Ovary (tissue), 9 donors: ENCODE measurements around the gene NFASC. TPM values are rescaled to one million over a fixed set of nuclear protein-coding genes. Genes with fewer than 3 reads are reported as not detected.

Experiments used
- DNase-seq, 5 donors: peaks; one replicate each; pipeline ENCODE4 v3.0.0-alpha.2; 2019 to 2020
- H3K27ac ChIP-seq, 2 donors: fragments of 200-600 bp; one replicate each; pipeline versions ENCODE4 v1.5.1 to v1.8.0; 2019 to 2022
- H3K27me3 ChIP-seq: fragments of 200-600 bp; one replicate; pipeline ENCODE4 v1.8.0; 2022
- H3K36me3 ChIP-seq: fragments of 200-600 bp; sonication (generic); one replicate; pipeline ENCODE4 v1.5.1; 2019
- H3K4me1 ChIP-seq: one replicate; pipeline ENCODE4 v1.8.1; 2013; ENCODE audit warnings: mild to moderate bottlenecking, moderate library complexity; ENCODE audit not compliant: insufficient read depth
- H3K4me3 ChIP-seq: fragments of 200-600 bp; sonication (generic); one replicate; pipeline ENCODE4 v1.5.1; 2017
- H3K9me3 ChIP-seq, 2 donors: fragments of 200-600 bp in 1 of 2; sonication (generic) in 1 of 2; one replicate each; pipeline versions ENCODE4 v1.5.1 to v1.8.1; 2013 to 2019; ENCODE audit warnings: mild to moderate bottlenecking in 1 of 2, moderate library complexity in 1 of 2
- CTCF ChIP-seq, 3 donors: fragments of 450-650 bp in 2 of 3; fragments of 200-600 bp in 1 of 3; IDR thresholded peaks; one replicate each; pipeline versions ENCODE4 v1.5.1 to v1.8.0; 2016 to 2022; ENCODE audit warnings: antibody characterized with exemption in 3 of 3, mild to moderate bottlenecking in 1 of 3
- EP300 ChIP-seq: sonication (generic); formaldehyde crosslinking; IDR thresholded peaks from one replicate; pipeline ENCODE4 v1.6.1; 2017; ENCODE audit warnings: antibody characterized with exemption
- POLR2A ChIP-seq: fragments of 450-650 bp; IDR thresholded peaks from one replicate; pipeline ENCODE4 v1.6.1; 2017; ENCODE audit warnings: antibody characterized with exemption, mild to moderate bottlenecking, moderate library complexity
- WGBS, 3 donors: extraction: QIAGEN DNeasy Blood & Tissue Kit in 1 of 3; methylation state at CpG; one replicate each; pipeline versions ENCODE4 v1.1.5 to v1.1.7; 2013 to 2017; 5-methylcytosine and 5-hydroxymethylcytosine counted together
- intact Hi-C, 4 donors: fragments of 100-400 bp; cut with DNase I; formaldehyde crosslinking; loops; one replicate each; pipeline versions ENCODE4 v1.11.0 to v1.15.1; 2022 to 2023
- polyA plus RNA-seq, 2 donors: library from polyadenylated mRNA; stranded (reverse); fragments of 200-250 nt in 1 of 2; fragments of 350-450 nt in 1 of 2; fragmentation: Illumina TruSeq in 1 of 2; extraction: RNeasy Lipid Tissue Mini Kit (QIAGEN cat#74804) in 1 of 2; gene quantifications; one replicate each; pipeline ENCODE4 v1.2.3, GENCODE V29; 2013 to 2014
- total RNA-seq, 7 donors: library from RNA; depleted of rRNA in 2 of 7; stranded (reverse); fragments of >200 nt in 2 of 7; fragmentation: NEBNext Ultra II Directional in 3 of 7; extraction: Animal tissue kit (Norgen Biotek cat#: 25700) in 3 of 7; gene quantifications; one replicate each; pipeline versions ENCODE4 v1.1.0 to v1.2.4, GENCODE V29; 2016 to 2023
- donor health status: DM: no; HTN: no; CAD: no; lungs with moderate emphysema.
- donor health status: DM: no; HTN: no; CAD: no.
- donor health status: Bipolar disorder and iron deficiency.
- donor health status: DM: yes; HTN: yes; CAD: no.
- donor health status: DM: no; HTN: no; CAD: no.
- donor health status: DM: yes; HTN: yes; CAD: no.

The NFASC gene
- total and polyA plus RNA-seq, 9 donors: 9.3 to 73.2 (median 20.9) TPM

- no peaks in the 10 kb centered on the region for H3K4me1 ChIP-seq
- TF ChIP-seq POLR2A (no peak), CTCF (IDR thresholded peaks at IDR 0.05) (no peak), EP300 (no peak)
- H3K36me3 ChIP-seq: no peaks in the 10 kb centered on the region
- H3K4me3 ChIP-seq: no peak overlapping the region
- H3K27me3 ChIP-seq: no peaks in the 10 kb centered on the region
- no peaks in the 10 kb centered on the region for H3K9me3 ChIP-seq
- DNase-seq: no peak
- H3K27ac ChIP-seq: no peak overlapping the region
- intact Hi-C loops: loop anchor here in 3 of 4 donors (5.0 kb wide), 2 partner anchors 82 to 87 kb away; no protein-coding TSS in a partner anchor
- 80 to 84% (median 83%) methylated on average over 11 of the region's 11 CpGs for WGBS, 3 donors
These were observed 193.6 kb downstream of the NFASC start for GRCh38 chr1:205064301-205064700.

- no peaks in the 10 kb centered on the region for H3K27me3 ChIP-seq
- no peak for DNase-seq
- H3K36me3 ChIP-seq: no peaks in the 10 kb centered on the region
- TF ChIP-seq POLR2A (no peak), EP300 (no peak), CTCF (IDR thresholded peaks at IDR 0.05) (no peak)
- no peaks in the 10 kb centered on the region for H3K9me3 ChIP-seq
- no peak overlapping the region for H3K27ac ChIP-seq
- no peak overlapping the region for H3K4me3 ChIP-seq
- WGBS, 3 donors: 92 to 94% (median 92%) methylated on average over 9 of the region's 9 CpGs
- intact Hi-C loops: loop anchor here in 3 of 4 donors (5.0 kb wide), 2 partner anchors 83 to 88 kb away; no protein-coding TSS in a partner anchor
- H3K4me1 ChIP-seq: no peaks in the 10 kb centered on the region
These were observed 194.2 kb downstream of the NFASC start for GRCh38 chr1:205064741-205065316.

- H3K9me3 ChIP-seq: no peaks in the 10 kb centered on the region
These were observed 195.0 kb downstream of the NFASC start for GRCh38 chr1:205065666-205066065.

GRCh38 chr1:205066141-205066818 is 195.6 kb downstream of the NFASC start:
- TF ChIP-seq POLR2A (no peak), CTCF (IDR thresholded peaks at IDR 0.05) (no peak), EP300 (no peak)
- intact Hi-C loops: no loop called here
- no peak overlapping the region for H3K4me3 ChIP-seq
- H3K27me3 ChIP-seq: no peaks in the 10 kb centered on the region
- H3K36me3 ChIP-seq: no peaks in the 10 kb centered on the region
- no peak overlapping the region for H3K27ac ChIP-seq
- H3K4me1 ChIP-seq: no peaks in the 10 kb centered on the region
- H3K9me3 ChIP-seq: no peaks in the 10 kb centered on the region
- no peak for DNase-seq
- 62 to 82% (median 77%) methylated on average over 13 of the region's 13 CpGs for WGBS, 3 donors

More at GRCh38 chr1:205065666-205066065, 195.0 kb downstream of the NFASC start:
- DNase-seq: no peak
- 85 to 92% (median 88%) methylated on average over 14 of the region's 14 CpGs for WGBS, 3 donors
- Histone ChIP-seq H3K27me3 (no peaks in the 10 kb centered on the region), H3K4me1 (no peaks in the 10 kb centered on the region), H3K4me3 (no peak overlapping the region), H3K27ac (no peak overlapping the region), H3K36me3 (no peaks in the 10 kb centered on the region)
- TF ChIP-seq CTCF (IDR thresholded peaks at IDR 0.05) (no peak), POLR2A (no peak), EP300 (no peak)
- intact Hi-C loops: no loop called here
